HUES64 (cell line): ENCODE measurements around the gene MAPK7.
"Not testable (repeated sequence)": the region's sequence is repeated elsewhere in the genome, so short reads cannot be mapped to it uniquely, and the experiment has no call there.

Experiments used
- H3K27ac ChIP-seq: 2 replicates; pipeline ENCODE4 v1.7.0; 2013; ENCODE audit warnings: low read depth, low read length, inconsistent platforms
- H3K27me3 ChIP-seq: 2 replicates; pipeline ENCODE4 v1.6.1; 2013; ENCODE audit warnings: mild to moderate bottlenecking, low read length; ENCODE audit not compliant: insufficient read depth
- H3K36me3 ChIP-seq: 2 replicates; pipeline ENCODE4 v1.6.1; 2013; ENCODE audit warnings: mild to moderate bottlenecking, low read length; ENCODE audit not compliant: insufficient read depth
- H3K4me1 ChIP-seq: 2 replicates; pipeline ENCODE4 v1.6.1; 2013; ENCODE audit warnings: mild to moderate bottlenecking, low read length, moderate library complexity; ENCODE audit not compliant: insufficient read depth
- H3K4me3 ChIP-seq: 2 replicates; pipeline ENCODE4 v1.5.1; 2013; ENCODE audit warnings: mild to moderate bottlenecking, low read length, moderate library complexity
- H3K9ac ChIP-seq: 2 replicates; pipeline ENCODE4 v1.6.1; 2013; ENCODE audit warnings: mild to moderate bottlenecking, low read depth, low read length
- H3K9me3 ChIP-seq: 2 replicates; pipeline ENCODE4 v1.6.1; 2013; ENCODE audit warnings: low read depth, low read length; ENCODE audit not compliant: insufficient read depth
- WGBS: fragments of 150-250, 120-280 bp; methylation state at CpG from one replicate; pipeline ENCODE4 v1.1.7; 2013; ENCODE audit warnings: missing lambda C conversion rate; 5-methylcytosine and 5-hydroxymethylcytosine counted together

Gene MAPK7

DNA sequence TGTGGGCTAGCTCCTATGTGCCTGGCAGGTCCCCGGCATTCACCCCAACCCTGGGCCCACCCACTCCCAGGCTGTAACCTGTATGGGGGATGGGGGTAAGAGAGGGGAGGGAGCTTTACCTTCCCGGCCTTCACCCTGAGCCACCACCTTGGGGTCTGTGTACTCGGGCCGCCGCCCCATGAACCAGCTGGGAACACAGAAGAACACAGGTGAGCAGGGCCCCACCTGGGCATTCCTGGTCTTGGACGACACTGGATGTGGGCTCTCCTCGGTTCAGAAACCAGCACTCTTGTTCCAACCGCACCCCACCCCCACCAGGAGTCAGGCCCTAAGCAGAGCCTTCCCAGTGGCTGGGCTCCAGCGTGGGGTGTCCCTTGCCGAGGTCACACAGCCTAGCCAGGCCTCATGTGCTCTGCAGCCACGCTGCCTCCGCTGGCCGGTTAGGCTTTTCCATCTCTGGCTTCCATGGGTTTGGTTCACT is 34.6 kb upstream of the MAPK7 start:
- 91% methylated on average over 13 of the region's 13 CpGs for WGBS
- Histone ChIP-seq H3K27me3 (no peaks in the 10 kb centered on the region), H3K4me3 (no peak overlapping the region), H3K4me1 (peaks cover 14% of the 10 kb centered on the region), H3K36me3 (peaks cover 8% of the 10 kb centered on the region; the same call in 1 of the 2 replicates), H3K9me3 (no peaks in the 10 kb centered on the region), H3K9ac (no peak overlapping the region), H3K27ac (no peak overlapping the region)

- no peak overlapping the region for H3K9ac ChIP-seq
- no peaks in the 10 kb centered on the region for H3K9me3 ChIP-seq
- H3K4me3 ChIP-seq = no peak overlapping the region
- 96% methylated on average over 40 of the region's 40 CpGs for WGBS
- H3K4me1 ChIP-seq = peaks cover 7% of the 10 kb centered on the region
- peaks cover 8% of the 10 kb centered on the region; the same call in 1 of the 2 replicates for H3K36me3 ChIP-seq
- H3K27ac ChIP-seq = no peak overlapping the region
- H3K27me3 ChIP-seq = no peaks in the 10 kb centered on the region
Observed at GRCh38 chr17:19344311-19345066, 33.8 kb upstream of the MAPK7 start.

- Histone ChIP-seq H3K36me3 (peaks cover 8% of the 10 kb centered on the region; the same call in 1 of the 2 replicates), H3K4me3 (no peak overlapping the region), H3K9ac (no peak overlapping the region), H3K27me3 (no peaks in the 10 kb centered on the region), H3K9me3 (no peaks in the 10 kb centered on the region), H3K4me1 (peaks cover 4% of the 10 kb centered on the region; the same call in 1 of the 2 replicates), H3K27ac (no peak overlapping the region)
- 93% methylated on average over 7 of the region's 7 CpGs for WGBS
Observed at GRCh38 chr17:19345067-19345460, 33.2 kb upstream of the MAPK7 start.

DNA sequence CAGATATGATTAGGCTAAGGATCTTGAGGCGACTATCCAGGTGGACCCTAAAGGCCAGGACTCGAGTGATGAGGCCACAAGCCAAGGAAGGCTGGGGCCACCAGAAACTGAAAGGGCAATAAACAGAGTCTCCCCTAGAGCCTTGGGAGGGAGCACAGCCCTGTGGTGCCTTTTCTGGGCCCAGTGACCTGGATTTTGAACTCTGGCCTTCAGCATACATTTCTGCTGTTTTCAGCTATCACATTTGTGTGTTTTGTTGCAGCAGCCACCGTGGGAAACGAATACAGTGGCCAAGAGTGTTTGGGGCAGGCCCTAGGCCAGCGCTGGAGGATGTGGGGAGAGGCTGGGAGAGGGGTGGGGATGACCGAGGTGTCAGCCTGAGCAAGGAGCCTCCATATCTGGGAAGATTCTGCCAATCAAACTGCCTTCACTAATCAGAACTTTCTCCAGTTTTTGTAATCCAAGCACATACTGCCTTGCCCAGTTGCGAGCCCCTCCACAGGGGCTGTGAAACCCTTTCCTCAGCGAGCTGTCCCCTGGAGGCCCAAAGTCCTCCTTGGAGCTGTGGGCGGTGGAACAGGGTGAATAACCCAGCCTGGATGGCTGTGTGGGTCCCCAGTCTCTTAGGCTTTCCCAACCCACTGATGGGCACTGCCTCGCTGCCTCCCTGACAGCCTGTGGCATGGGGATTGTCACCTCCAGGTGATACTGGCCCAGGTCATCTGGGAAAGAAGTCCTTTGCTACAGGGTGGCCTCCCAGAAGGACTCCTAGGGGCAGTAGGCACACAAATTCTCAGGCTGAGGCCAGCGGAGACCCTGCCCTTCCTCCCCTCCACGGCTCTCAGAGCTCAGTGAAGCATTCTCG is 32.6 kb upstream of the MAPK7 start:
- Histone ChIP-seq H3K27me3 (no peaks in the 10 kb centered on the region), H3K27ac (no peak overlapping the region), H3K9me3 (no peaks in the 10 kb centered on the region), H3K9ac (no peak overlapping the region), H3K4me1 (peaks cover 4% of the 10 kb centered on the region; the same call in 1 of the 2 replicates), H3K36me3 (peaks cover 8% of the 10 kb centered on the region; the same call in 1 of the 2 replicates), H3K4me3 (no peak overlapping the region)
- WGBS = 95% methylated on average over 13 of the region's 13 CpGs

- Histone ChIP-seq H3K4me3 (no peak overlapping the region), H3K9ac (0 out of 2 replicates have a peak overlapping the region, but pooled peaks have one; percentile 3), H3K4me1 (peaks cover 4% of the 10 kb centered on the region; the same call in 1 of the 2 replicates), H3K27ac (no peak overlapping the region), H3K9me3 (no peaks in the 10 kb centered on the region), H3K36me3 (peaks cover 8% of the 10 kb centered on the region; the same call in 1 of the 2 replicates), H3K27me3 (no peaks in the 10 kb centered on the region)
- 91% methylated on average over 19 of the region's 19 CpGs for WGBS
Observed at GRCh38 chr17:19346351-19347255, 31.7 kb upstream of the MAPK7 start.

DNA sequence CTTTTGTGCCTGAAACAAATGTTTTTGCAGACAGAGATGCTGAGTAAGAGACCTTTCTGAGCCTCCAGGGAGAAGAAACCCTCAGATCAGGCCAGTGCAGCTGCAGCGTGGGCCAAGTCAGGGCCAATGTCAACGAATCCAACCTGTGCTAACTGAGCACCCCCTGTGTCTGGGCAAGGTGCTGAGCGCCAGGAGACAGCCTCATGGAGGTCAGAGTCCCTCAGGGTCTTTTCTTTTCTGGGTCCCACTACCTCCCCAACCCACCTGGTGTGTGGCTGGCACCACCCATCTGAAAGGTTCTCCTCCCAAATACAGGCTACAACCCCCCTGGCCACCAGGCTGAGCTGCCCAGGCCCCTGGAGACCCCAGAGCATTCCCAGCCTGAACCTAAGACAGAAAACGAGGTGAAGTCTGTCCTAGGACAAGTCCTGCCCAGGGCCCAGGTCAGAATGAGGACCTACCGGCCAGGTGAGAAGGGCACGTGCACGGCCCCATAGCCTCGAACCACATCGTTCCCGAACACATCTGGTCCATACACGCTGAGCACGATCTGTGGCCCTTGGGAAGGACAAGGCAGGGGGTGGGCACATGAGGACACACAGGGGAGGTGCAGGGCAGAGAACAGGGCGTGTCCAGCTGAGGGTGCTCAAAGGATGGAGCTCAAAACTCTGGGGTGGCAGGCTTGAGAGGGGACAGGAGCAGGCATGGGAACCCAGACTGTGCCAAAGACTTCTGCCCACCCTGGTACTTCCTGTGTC is 30.8 kb upstream of the MAPK7 start:
- Histone ChIP-seq H3K9me3 (no peaks in the 10 kb centered on the region), H3K4me1 (no peaks in the 10 kb centered on the region), H3K36me3 (peaks cover 8% of the 10 kb centered on the region; the same call in 1 of the 2 replicates), H3K4me3 (no peak overlapping the region), H3K27me3 (no peaks in the 10 kb centered on the region), H3K27ac (no peak overlapping the region), H3K9ac (0 out of 2 replicates have a peak overlapping the region, but pooled peaks have one; percentile 3)
- 94% methylated on average over 13 of the region's 13 CpGs for WGBS

DNA sequence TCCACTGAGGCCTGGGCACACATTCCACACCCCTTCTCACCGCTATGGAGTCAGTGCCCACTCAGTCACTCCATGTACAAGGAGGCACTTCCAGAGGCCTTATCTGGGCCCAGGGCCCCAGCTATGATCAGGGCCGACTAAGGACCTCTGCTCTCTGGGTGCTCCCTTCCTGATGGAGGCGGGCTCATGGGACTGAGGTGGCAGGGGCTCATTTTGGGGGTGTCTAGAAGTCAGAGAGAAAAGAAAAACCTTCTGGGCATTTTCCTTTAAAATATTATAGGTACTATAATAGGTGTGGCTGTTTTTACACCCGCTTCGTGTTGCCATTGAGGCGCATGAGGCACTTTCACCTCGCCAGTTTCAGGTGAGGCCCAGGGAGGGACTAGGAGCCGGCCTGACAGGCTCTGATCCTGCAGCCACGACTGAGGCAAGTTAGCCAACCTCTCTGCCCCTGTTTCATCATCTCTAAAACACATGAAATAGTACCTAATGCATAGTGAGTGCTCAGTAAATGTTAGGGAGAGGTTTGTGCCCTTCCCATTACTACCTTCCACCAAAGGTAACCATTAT is 30.1 kb upstream of the MAPK7 start:
- no peaks in the 10 kb centered on the region for H3K9me3 ChIP-seq
- H3K27me3 ChIP-seq = no peaks in the 10 kb centered on the region
- WGBS = 93% methylated on average over 9 of the region's 9 CpGs
- H3K36me3 ChIP-seq = peaks cover 8% of the 10 kb centered on the region; the same call in 1 of the 2 replicates
- no peaks in the 10 kb centered on the region for H3K4me1 ChIP-seq
- H3K27ac ChIP-seq = no peak overlapping the region
- H3K9ac ChIP-seq = no peak overlapping the region
- no peak overlapping the region for H3K4me3 ChIP-seq

- Histone ChIP-seq H3K4me3 (no peak overlapping the region), H3K9me3 (no peaks in the 10 kb centered on the region), H3K27ac (no peak overlapping the region), H3K27me3 (no peaks in the 10 kb centered on the region), H3K36me3 (peaks cover 8% of the 10 kb centered on the region; the same call in 1 of the 2 replicates), H3K4me1 (no peaks in the 10 kb centered on the region), H3K9ac (no peak overlapping the region)
- 98% methylated on average over 9 of the region's 9 CpGs for WGBS
Observed at GRCh38 chr17:19348806-19349205, 29.5 kb upstream of the MAPK7 start.

DNA sequence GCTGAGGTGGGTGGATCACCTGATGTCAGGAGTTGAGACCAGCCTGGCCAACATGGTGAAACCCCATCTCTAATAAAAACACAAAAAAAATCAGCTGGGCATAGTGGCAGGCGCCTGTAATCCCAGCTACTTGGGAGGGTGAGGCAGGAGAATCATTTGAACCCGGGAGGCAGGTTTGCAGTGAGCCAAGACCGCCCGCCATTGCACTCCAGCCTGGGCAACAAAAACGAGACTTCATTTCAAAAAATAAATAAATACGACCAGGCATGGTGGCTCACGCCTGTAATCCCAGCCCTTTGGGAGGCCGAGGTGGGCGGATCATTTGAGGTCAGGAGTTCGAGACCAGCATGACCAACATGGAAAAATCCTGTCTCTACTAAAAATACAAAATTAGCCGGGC is 24.9 kb upstream of the MAPK7 start:
- not testable (repeated sequence) for H3K27ac ChIP-seq, H3K4me1 ChIP-seq, H3K27me3 ChIP-seq, H3K9me3 ChIP-seq, H3K4me3 ChIP-seq, H3K9ac ChIP-seq
- WGBS = 92% methylated on average over 11 of the region's 11 CpGs
- H3K36me3 ChIP-seq = peaks cover 11% of the 10 kb centered on the region; the same call in 1 of the 2 replicates
